ENCODE measurements around the gene HOMER2. TPM values are rescaled to one million over a fixed set of nuclear protein-coding genes. Genes with fewer than 3 reads are reported as not detected.

Gene HOMER2
- total and polyA plus RNA-seq, 2 of the 13 experiments (the other 11 are each of a cell fraction or from before 2014, with no cell fraction given): 12.9 to 14.1 TPM

DNA sequence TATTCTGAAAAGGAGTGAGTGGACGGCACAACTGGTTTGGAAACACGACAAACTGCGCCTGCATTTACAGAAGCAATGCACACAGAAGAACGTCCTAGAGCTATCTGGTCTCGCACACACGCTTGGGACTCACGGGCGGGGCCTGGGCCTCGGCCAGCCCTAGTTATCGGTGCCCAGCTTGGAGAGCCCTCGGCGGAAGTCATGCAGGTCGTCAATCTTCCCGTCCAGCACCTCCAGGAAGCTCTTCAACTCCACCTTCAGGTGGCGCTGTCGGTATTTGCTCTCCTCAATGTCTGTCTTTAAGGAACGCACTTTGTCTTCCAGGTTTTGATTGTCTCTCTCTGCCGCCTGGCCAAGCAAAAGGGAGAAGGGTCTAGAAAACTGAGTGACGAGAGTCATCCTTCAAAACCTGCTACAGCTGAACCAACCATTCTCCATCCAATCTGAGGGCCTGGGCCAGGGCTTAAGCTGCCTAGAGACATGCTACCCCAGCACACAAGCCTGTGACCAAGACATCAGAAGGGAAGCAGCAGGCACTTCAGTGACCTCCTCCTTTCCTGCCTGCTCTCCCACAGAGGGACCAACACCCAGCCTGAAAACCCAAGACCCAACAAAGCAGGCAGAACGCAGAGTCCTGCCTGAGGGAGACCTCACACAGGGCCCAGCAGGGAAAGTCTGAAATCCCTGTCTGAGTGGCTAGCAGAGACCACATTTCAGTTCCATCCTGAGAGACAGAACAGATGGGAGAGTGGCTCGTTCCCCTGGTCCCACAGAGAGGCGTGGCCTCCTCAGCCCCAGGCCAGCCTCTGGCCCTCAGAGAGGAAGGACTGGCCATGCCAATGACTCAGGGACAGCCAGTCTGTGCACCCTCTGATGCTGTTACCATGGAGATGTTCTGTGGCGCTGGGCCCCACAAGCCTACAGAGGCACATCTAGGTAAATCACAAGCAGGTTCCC is 102.7 kb downstream of the HOMER2 start (continued):
- TF ChIP-seq, protein P1, sequence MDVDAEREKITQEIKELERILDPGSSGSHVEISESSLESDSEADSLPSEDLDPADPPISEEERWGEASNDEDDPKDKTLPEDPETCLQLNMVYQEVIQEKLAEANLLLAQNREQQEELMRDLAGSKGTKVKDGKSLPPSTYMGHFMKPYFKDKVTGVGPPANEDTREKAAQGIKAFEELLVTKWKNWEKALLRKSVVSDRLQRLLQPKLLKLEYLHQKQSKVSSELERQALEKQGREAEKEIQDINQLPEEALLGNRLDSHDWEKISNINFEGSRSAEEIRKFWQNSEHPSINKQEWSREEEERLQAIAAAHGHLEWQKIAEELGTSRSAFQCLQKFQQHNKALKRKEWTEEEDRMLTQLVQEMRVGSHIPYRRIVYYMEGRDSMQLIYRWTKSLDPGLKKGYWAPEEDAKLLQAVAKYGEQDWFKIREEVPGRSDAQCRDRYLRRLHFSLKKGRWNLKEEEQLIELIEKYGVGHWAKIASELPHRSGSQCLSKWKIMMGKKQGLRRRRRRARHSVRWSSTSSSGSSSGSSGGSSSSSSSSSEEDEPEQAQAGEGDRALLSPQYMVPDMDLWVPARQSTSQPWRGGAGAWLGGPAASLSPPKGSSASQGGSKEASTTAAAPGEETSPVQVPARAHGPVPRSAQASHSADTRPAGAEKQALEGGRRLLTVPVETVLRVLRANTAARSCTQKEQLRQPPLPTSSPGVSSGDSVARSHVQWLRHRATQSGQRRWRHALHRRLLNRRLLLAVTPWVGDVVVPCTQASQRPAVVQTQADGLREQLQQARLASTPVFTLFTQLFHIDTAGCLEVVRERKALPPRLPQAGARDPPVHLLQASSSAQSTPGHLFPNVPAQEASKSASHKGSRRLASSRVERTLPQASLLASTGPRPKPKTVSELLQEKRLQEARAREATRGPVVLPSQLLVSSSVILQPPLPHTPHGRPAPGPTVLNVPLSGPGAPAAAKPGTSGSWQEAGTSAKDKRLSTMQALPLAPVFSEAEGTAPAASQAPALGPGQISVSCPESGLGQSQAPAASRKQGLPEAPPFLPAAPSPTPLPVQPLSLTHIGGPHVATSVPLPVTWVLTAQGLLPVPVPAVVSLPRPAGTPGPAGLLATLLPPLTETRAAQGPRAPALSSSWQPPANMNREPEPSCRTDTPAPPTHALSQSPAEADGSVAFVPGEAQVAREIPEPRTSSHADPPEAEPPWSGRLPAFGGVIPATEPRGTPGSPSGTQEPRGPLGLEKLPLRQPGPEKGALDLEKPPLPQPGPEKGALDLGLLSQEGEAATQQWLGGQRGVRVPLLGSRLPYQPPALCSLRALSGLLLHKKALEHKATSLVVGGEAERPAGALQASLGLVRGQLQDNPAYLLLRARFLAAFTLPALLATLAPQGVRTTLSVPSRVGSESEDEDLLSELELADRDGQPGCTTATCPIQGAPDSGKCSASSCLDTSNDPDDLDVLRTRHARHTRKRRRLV (CRISPR knock-in tag; IDR thresholded peaks at IDR 0.05): no peak
- TF ChIP-seq ZFP62 (CRISPR knock-in tag; IDR thresholded peaks at IDR 0.05): no peak
- TF ChIP-seq ZNF83 (CRISPR knock-in tag; IDR thresholded peaks at IDR 0.05; ENCODE audit: borderline replicate concordance): no peak
- TF ChIP-seq, protein P2, sequence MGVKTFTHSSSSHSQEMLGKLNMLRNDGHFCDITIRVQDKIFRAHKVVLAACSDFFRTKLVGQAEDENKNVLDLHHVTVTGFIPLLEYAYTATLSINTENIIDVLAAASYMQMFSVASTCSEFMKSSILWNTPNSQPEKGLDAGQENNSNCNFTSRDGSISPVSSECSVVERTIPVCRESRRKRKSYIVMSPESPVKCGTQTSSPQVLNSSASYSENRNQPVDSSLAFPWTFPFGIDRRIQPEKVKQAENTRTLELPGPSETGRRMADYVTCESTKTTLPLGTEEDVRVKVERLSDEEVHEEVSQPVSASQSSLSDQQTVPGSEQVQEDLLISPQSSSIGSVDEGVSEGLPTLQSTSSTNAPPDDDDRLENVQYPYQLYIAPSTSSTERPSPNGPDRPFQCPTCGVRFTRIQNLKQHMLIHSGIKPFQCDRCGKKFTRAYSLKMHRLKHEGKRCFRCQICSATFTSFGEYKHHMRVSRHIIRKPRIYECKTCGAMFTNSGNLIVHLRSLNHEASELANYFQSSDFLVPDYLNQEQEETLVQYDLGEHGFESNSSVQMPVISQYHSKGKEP (CRISPR knock-in tag; IDR thresholded peaks at IDR 0.05): no peak
- TF ChIP-seq TARDBP (CRISPR knock-in tag; IDR thresholded peaks at IDR 0.05): no peak
- TF ChIP-seq, protein P3, sequence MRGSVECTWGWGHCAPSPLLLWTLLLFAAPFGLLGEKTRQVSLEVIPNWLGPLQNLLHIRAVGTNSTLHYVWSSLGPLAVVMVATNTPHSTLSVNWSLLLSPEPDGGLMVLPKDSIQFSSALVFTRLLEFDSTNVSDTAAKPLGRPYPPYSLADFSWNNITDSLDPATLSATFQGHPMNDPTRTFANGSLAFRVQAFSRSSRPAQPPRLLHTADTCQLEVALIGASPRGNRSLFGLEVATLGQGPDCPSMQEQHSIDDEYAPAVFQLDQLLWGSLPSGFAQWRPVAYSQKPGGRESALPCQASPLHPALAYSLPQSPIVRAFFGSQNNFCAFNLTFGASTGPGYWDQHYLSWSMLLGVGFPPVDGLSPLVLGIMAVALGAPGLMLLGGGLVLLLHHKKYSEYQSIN (CRISPR knock-in tag; IDR thresholded peaks at IDR 0.05; ENCODE audit: borderline replicate concordance): no peak
- TF ChIP-seq ATRX (CRISPR knock-in tag; IDR thresholded peaks at IDR 0.05; ENCODE audit: borderline replicate concordance): no peak
- TF ChIP-seq, protein P4, sequence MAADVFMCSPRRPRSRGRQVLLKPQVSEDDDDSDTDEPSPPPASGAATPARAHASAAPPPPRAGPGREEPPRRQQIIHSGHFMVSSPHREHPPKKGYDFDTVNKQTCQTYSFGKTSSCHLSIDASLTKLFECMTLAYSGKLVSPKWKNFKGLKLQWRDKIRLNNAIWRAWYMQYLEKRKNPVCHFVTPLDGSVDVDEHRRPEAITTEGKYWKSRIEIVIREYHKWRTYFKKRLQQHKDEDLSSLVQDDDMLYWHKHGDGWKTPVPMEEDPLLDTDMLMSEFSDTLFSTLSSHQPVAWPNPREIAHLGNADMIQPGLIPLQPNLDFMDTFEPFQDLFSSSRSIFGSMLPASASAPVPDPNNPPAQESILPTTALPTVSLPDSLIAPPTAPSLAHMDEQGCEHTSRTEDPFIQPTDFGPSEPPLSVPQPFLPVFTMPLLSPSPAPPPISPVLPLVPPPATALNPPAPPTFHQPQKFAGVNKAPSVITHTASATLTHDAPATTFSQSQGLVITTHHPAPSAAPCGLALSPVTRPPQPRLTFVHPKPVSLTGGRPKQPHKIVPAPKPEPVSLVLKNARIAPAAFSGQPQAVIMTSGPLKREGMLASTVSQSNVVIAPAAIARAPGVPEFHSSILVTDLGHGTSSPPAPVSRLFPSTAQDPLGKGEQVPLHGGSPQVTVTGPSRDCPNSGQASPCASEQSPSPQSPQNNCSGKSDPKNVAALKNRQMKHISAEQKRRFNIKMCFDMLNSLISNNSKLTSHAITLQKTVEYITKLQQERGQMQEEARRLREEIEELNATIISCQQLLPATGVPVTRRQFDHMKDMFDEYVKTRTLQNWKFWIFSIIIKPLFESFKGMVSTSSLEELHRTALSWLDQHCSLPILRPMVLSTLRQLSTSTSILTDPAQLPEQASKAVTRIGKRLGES (CRISPR knock-in tag; IDR thresholded peaks at IDR 0.05; ENCODE audit: borderline replicate concordance): no peak
- TF ChIP-seq, protein P5, sequence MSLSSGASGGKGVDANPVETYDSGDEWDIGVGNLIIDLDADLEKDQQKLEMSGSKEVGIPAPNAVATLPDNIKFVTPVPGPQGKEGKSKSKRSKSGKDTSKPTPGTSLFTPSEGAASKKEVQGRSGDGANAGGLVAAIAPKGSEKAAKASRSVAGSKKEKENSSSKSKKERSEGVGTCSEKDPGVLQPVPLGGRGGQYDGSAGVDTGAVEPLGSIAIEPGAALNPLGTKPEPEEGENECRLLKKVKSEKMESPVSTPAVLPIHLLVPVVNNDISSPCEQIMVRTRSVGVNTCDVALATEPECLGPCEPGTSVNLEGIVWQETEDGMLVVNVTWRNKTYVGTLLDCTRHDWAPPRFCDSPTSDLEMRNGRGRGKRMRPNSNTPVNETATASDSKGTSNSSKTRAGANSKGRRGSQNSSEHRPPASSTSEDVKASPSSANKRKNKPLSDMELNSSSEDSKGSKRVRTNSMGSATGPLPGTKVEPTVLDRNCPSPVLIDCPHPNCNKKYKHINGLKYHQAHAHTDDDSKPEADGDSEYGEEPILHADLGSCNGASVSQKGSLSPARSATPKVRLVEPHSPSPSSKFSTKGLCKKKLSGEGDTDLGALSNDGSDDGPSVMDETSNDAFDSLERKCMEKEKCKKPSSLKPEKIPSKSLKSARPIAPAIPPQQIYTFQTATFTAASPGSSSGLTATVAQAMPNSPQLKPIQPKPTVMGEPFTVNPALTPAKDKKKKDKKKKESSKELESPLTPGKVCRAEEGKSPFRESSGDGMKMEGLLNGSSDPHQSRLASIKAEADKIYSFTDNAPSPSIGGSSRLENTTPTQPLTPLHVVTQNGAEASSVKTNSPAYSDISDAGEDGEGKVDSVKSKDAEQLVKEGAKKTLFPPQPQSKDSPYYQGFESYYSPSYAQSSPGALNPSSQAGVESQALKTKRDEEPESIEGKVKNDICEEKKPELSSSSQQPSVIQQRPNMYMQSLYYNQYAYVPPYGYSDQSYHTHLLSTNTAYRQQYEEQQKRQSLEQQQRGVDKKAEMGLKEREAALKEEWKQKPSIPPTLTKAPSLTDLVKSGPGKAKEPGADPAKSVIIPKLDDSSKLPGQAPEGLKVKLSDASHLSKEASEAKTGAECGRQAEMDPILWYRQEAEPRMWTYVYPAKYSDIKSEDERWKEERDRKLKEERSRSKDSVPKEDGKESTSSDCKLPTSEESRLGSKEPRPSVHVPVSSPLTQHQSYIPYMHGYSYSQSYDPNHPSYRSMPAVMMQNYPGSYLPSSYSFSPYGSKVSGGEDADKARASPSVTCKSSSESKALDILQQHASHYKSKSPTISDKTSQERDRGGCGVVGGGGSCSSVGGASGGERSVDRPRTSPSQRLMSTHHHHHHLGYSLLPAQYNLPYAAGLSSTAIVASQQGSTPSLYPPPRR (CRISPR knock-in tag; IDR thresholded peaks at IDR 0.05; ENCODE audit: borderline replicate concordance): no peak
